ENCODE measurements around the gene ERCC3. TPM values are rescaled to one million over a fixed set of nuclear protein-coding genes. Genes with fewer than 3 reads are reported as not detected.
A peak's percentile ranks its signal among the peaks of the same experiment; 100 is the strongest.

ERCC3 gene
- total RNA-seq, 1 experiment from 2014 or later: 69.5 TPM

GRCh38 chr2:127275789-127276188 lies 18.2 kb downstream of the ERCC3 start:
- no TSS peak for BruUV-seq (replicated peaks)
- TF ChIP-seq CTCF (conservative IDR thresholded peaks at IDR 0.05; ENCODE audit: low read depth, low read length) (no peak), EZH2 (IDR thresholded peaks at IDR 0.05; ENCODE audit: borderline replicate concordance, low read depth, low read length, poor library complexity, severe bottlenecking) (no peak)
- no peak for DNase-seq (ENCODE audit: low spot score)
- Histone ChIP-seq H3K4me1 (ENCODE audit: insufficient read depth, low read length, poor library complexity, severe bottlenecking) (no peaks in the 10 kb centered on the region), H3K4me3 (ENCODE audit: low read depth, low read length, poor library complexity, severe bottlenecking) (no peak overlapping the region), H3K27ac (ENCODE audit: low read depth, low read length, poor library complexity, severe bottlenecking) (no peak overlapping the region), H3K36me3 (ENCODE audit: insufficient read depth, low read length, poor library complexity, severe bottlenecking) (peaks cover 75% of the 10 kb centered on the region), H3K9me3 (ENCODE audit: low read depth, low read length, poor library complexity, severe bottlenecking) (no peaks in the 10 kb centered on the region), H3K27me3 (replicated peaks; ENCODE audit: insufficient read depth, low read depth, low read length, poor library complexity) (no peaks in the 10 kb centered on the region)
- POLR2A ChIA-PET (ENCODE audit: low non-redundant PET): no interaction called here
- intact Hi-C loops (cut with micrococcal nuclease; ENCODE audit: unreplicated experiment): no loop called here
- CTCF ChIA-PET: no interaction called here

- POLR2A ChIA-PET (ENCODE audit: low non-redundant PET): interaction anchor here (1.1 kb wide), 1 partner anchor 78 kb away, joined by 4 read pairs; no protein-coding TSS in a partner anchor
- Histone ChIP-seq H3K36me3 (ENCODE audit: insufficient read depth, low read length, poor library complexity, severe bottlenecking) (peaks cover 78% of the 10 kb centered on the region), H3K4me3 (ENCODE audit: low read depth, low read length, poor library complexity, severe bottlenecking) (no peak overlapping the region), H3K4me1 (ENCODE audit: insufficient read depth, low read length, poor library complexity, severe bottlenecking) (no peaks in the 10 kb centered on the region), H3K27me3 (replicated peaks; ENCODE audit: insufficient read depth, low read depth, low read length, poor library complexity) (no peaks in the 10 kb centered on the region), H3K9me3 (ENCODE audit: low read depth, low read length, poor library complexity, severe bottlenecking) (no peaks in the 10 kb centered on the region), H3K27ac (ENCODE audit: low read depth, low read length, poor library complexity, severe bottlenecking) (no peak overlapping the region)
- DNase-seq (ENCODE audit: low spot score): no peak
- CTCF ChIA-PET: no interaction called here
- TF ChIP-seq EZH2 (IDR thresholded peaks at IDR 0.05; ENCODE audit: borderline replicate concordance, low read depth, low read length, poor library complexity, severe bottlenecking) (no peak), CTCF (conservative IDR thresholded peaks at IDR 0.05; ENCODE audit: low read depth, low read length) (no peak)
- intact Hi-C loops (cut with micrococcal nuclease; ENCODE audit: unreplicated experiment): no loop called here
- no TSS peak for BruUV-seq (replicated peaks)
These were observed 18.6 kb downstream of the ERCC3 start for GRCh38 chr2:127275356-127275755.

- Histone ChIP-seq H3K27ac (ENCODE audit: low read depth, low read length, poor library complexity, severe bottlenecking) (no peak overlapping the region), H3K36me3 (ENCODE audit: insufficient read depth, low read length, poor library complexity, severe bottlenecking) (peaks cover 73% of the 10 kb centered on the region), H3K4me1 (ENCODE audit: insufficient read depth, low read length, poor library complexity, severe bottlenecking) (no peaks in the 10 kb centered on the region), H3K9me3 (ENCODE audit: low read depth, low read length, poor library complexity, severe bottlenecking) (no peaks in the 10 kb centered on the region), H3K4me3 (ENCODE audit: low read depth, low read length, poor library complexity, severe bottlenecking) (no peak overlapping the region), H3K27me3 (replicated peaks; ENCODE audit: insufficient read depth, low read depth, low read length, poor library complexity) (no peaks in the 10 kb centered on the region)
- DNase-seq (ENCODE audit: low spot score): no peak
- BruUV-seq (replicated peaks): no TSS peak
- ChIA-PET CTCF (interaction anchor here (1.2 kb wide), 1 partner anchor 73 kb away, joined by 5 read pairs; no protein-coding TSS in a partner anchor), POLR2A (ENCODE audit: low non-redundant PET) (no interaction called here)
- intact Hi-C loops (cut with micrococcal nuclease; ENCODE audit: unreplicated experiment): no loop called here
- TF ChIP-seq EZH2 (IDR thresholded peaks at IDR 0.05; ENCODE audit: borderline replicate concordance, low read depth, low read length, poor library complexity, severe bottlenecking) (no peak), CTCF (conservative IDR thresholded peaks at IDR 0.05; ENCODE audit: low read depth, low read length) (peak; percentile 26; the same call in 1 of the 2 replicates)
These were observed 23.3 kb downstream of the ERCC3 start for GRCh38 chr2:127270663-127271062.

All from A673 (cell line).